Hepatic stellate cell (primary cell): ENCODE results near the gene GNAQ.
"Not testable (repeated sequence)": the region's sequence is repeated elsewhere in the genome, so short reads cannot be mapped to it uniquely, and the experiment has no call there.

Experiments used
- DNase-seq: peaks from one replicate; pipeline ENCODE4 v3.0.0; 2011; ENCODE audit warnings: low spot score

GNAQ gene

GRCh38 chr9:77770340-77770739, 261.3 kb downstream of the GNAQ start:
- DNase-seq = no peak

DNA sequence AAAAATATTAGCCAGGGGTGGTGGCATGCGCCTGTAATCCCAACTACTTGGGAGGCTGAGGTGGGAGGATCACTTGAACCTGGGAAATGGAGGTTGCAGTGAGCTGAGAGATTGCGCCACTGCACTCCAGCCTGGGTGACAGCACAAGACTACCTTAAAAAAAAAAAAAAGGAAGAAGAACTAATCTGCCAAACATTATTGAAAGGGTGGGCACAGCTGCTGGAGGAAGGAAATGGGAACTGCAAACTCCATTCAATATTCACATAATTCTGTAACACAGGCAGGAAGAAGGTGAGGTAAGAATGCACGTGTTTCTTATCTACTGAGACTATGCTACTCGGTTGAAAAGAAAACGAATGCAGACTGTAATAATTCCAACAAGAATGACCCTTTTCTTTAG, 262.4 kb downstream of the GNAQ start:
- DNase-seq = no peak

DNA sequence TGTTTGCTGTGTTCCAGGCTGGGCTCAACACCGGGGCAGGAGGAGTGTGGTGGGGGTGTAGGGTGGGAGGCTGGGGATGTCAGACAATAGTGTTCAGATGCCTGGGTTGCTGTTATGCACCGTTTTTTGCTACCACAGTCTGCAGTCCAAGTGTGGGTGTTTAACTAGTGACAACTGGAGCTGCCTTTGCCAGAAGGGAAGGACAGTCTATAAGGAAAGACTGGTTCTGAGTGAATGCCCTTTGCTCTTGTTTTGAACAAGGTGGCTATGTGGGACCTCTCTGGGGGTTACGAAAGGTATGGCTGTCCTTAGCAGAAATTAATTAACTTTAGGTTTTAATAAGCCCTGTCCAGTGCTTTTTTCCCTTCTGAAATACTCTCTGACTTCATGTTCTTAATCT, 265.0 kb downstream of the GNAQ start:
- DNase-seq = no peak

DNA sequence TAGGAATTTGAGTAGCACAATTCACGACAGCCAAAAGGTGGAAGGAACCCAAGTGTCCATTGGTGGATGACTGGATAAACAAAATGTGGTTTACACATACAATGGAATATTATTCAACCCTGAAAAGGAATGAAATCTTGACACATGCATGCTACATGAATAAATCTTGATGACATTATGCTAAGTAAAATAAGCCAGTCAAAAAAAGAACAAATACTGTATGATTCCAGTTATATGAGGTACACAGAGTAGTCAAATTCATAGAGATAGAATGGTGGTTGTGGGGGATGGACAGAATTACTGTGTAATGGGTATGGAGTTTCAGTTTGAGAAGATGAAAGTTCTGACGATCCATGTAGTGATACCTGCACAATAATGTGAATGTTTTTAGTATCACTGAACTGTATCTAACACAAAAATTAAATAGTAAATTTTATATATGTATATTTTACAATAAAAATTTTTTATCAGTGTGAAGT, 265.8 kb downstream of the GNAQ start:
- no peak for DNase-seq

GRCh38 chr9:77764894-77765780, 266.5 kb downstream of the GNAQ start:
- DNase-seq = peak; percentile 17

GRCh38 chr9:77763566-77763965, 268.0 kb downstream of the GNAQ start:
- no peak for DNase-seq

GRCh38 chr9:77760919-77761318, 270.7 kb downstream of the GNAQ start:
- not testable (repeated sequence) for DNase-seq

DNA sequence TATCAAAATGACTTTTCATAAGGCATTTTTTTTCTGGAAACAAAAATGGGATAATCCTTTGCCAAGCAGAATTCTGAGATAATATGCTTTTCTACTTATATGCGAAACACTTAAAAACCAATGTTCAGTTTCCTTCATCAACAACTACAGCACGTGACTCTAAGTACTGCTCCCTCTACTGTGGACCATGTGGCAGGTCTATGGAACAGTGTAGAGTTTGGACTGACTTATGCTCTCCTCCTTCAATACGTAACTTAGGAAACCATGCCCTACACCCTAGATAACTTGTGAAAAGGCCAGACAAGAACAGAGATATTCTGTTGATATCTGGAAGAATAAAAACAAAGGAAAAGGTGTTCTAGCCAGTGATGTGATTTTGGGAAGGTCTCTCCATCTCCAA, 272.2 kb downstream of the GNAQ start:
- no peak for DNase-seq

- no peak for DNase-seq
Observed at GRCh38 chr9:77756449-77756848, 275.2 kb downstream of the GNAQ start.

GRCh38 chr9:77753180-77753579, 278.4 kb downstream of the GNAQ start:
- no peak for DNase-seq

GRCh38 chr9:77752554-77752953, 279.1 kb downstream of the GNAQ start:
- peak; percentile 26 for DNase-seq

GRCh38 chr9:77751341-77752091, 280.1 kb downstream of the GNAQ start:
- no peak for DNase-seq

- DNase-seq = no peak
Observed at GRCh38 chr9:77750981-77751340, 280.6 kb downstream of the GNAQ start.

- no peak for DNase-seq
Observed at GRCh38 chr9:77750284-77750683, 281.3 kb downstream of the GNAQ start.

DNA sequence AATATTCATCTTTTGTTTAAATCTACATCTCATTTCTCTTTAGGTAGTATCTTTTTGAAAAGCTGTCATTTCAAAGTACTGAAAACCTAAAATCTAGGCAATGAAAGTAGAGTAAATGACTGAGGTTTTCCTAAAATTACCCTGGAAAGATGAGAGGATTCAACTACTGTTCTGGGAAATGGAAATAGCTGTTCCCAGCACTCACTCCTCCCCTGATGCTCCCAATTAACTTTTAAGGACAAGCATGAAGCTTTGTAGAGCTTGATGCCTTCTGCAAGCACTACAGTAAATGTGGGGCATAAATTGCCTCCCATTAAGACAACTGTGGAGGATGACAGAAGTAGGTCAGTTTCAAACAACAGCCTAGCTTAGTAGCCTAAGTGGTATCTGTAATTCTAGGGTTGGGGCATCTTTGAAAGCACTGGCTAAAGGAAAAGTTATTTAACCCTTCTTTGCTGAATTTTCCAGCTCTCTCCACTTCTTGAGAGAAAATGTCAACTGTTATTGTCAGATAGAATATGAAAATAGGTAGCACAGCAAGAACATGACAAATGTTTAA, 283.3 kb downstream of the GNAQ start:
- no peak for DNase-seq

GRCh38 chr9:77747163-77747562, 284.4 kb downstream of the GNAQ start:
- no peak for DNase-seq

- DNase-seq = no peak
Observed at GRCh38 chr9:77744841-77745430, 286.7 kb downstream of the GNAQ start.

DNA sequence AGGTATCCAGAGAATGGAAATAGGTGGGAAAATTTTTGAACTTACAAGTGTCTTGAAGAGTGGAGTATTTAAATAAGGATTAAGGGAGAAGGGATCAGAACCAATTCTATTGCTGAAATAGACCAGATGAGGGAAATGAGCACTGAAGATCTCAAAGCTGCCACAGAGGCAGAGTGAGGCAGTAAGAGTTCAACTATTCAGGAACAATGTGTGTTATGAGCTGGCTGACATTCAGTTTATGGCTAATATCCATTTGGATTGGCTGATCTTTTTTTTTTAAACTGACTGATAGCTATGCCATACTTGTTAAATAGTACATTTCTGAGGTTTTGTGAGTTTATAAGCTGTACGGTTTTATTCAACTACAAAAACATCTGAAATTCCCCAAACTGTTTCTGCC, 288.2 kb downstream of the GNAQ start:
- DNase-seq = no peak

GRCh38 chr9:77738932-77739331, 292.7 kb downstream of the GNAQ start:
- no peak for DNase-seq

GRCh38 chr9:77735494-77735893, 296.1 kb downstream of the GNAQ start:
- no peak for DNase-seq

GRCh38 chr9:77731930-77732329, 299.7 kb downstream of the GNAQ start:
- no peak for DNase-seq

DNA sequence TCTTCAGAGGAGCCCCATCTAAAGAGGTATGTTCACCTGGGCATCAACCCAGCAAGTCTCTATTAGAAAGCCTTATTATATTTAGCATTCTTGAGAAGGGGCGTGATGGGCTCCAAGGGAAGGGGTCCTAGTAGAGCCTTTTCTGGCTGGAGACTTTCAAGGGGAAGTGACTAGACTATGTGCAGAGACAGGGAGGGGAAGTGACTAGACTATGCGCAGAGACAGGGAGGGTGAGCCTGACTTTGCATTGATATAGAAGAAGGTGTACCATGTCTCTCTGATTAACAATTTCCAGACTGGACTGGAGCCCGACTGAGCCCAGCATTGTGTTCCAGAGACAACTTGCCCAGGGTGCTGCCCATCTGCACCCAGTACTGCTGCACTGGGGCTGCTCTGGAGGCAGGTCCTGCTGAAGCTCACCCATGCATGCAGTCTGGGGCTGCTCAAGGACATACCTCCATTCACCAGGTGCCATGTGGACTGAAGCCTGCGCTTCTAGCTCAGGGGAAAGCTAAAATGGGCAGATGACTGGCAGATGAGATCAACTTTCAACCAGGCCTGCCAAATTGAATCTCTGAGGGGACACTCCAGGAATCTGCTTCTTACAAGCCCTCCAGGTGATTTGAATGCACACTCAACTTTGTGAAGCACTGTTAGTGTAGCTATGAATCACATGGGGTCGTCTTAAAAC, 300.5 kb downstream of the GNAQ start:
- DNase-seq = no peak
